CD8-positive, alpha-beta memory T cell (primary cell): ENCODE data around the gene IRF5. TPM values are rescaled to one million over a fixed set of nuclear protein-coding genes. Genes with fewer than 3 reads are reported as not detected.
A peak's percentile ranks its signal among the peaks of the same experiment; 100 is the strongest.

Experiments used
- CTCF ChIA-PET: fragments of 350-600 bp; sonication (Branson Sonifier 250); formaldehyde crosslinking; loops from one replicate; lab custom pipeline; 2021; ENCODE audit warnings: antibody characterized with exemption; lab: Charles Lee
- POLR2A ChIA-PET: fragments of 350-600 bp; sonication (Branson Sonifier 250); formaldehyde crosslinking; loops from one replicate; lab custom pipeline; 2021; ENCODE audit warnings: antibody characterized with exemption; lab: Charles Lee
- DNase-seq, 5 donors: peaks; one replicate each; pipeline versions ENCODE4 v3.0.0 to v3.0.0-alpha.2; 2020 to 2022; ENCODE audit warnings: mixed read lengths in 1 of 5
- H3K27ac ChIP-seq: one replicate; pipeline ENCODE4 v1.7.0; 2013; ENCODE audit warnings: low read depth, mild to moderate bottlenecking, low read length, moderate library complexity
- H3K27me3 ChIP-seq: 2 replicates; pipeline ENCODE4 v1.7.0; 2013; ENCODE audit warnings: low read length, mild to moderate bottlenecking; ENCODE audit not compliant: insufficient read depth, poor library complexity, severe bottlenecking
- H3K36me3 ChIP-seq: 2 replicates; pipeline ENCODE4 v1.7.0; 2013; ENCODE audit warnings: mild to moderate bottlenecking, low read length, moderate library complexity; ENCODE audit not compliant: insufficient read depth
- H3K4me1 ChIP-seq: 2 replicates; pipeline ENCODE4 v1.7.0; 2013; ENCODE audit warnings: mild to moderate bottlenecking, low read length, moderate library complexity; ENCODE audit not compliant: insufficient read depth
- H3K4me3 ChIP-seq: 2 replicates; pipeline ENCODE4 v1.7.0; 2013; ENCODE audit warnings: mild to moderate bottlenecking, low read length
- H3K9me3 ChIP-seq: 2 replicates; pipeline ENCODE4 v1.7.0; 2013; ENCODE audit warnings: mild to moderate bottlenecking, low read length
- H3K27ac Mint-ChIP-seq, 8 donors: one replicate each; pipeline ENCODE4 v1.8.0; 2020 to 2021; ENCODE audit warnings: mixed read lengths in 8 of 8, mild to moderate bottlenecking in 6 of 8, inconsistent platforms in 3 of 8, moderate library complexity in 3 of 8
- H3K27me3 Mint-ChIP-seq, 2 donors: one replicate each; pipeline ENCODE4 v1.8.0; 2020 to 2021; ENCODE audit warnings: mixed read lengths in 2 of 2, mild to moderate bottlenecking in 1 of 2, moderate library complexity in 1 of 2
- H3K36me3 Mint-ChIP-seq, 3 donors: one replicate each; pipeline ENCODE4 v1.8.0; 2020 to 2021; ENCODE audit warnings: mixed read lengths in 3 of 3, inconsistent platforms in 1 of 3, mild to moderate bottlenecking in 1 of 3
- H3K4me1 Mint-ChIP-seq, 3 donors: one replicate each; pipeline ENCODE4 v1.8.0; 2020 to 2021; ENCODE audit warnings: mixed read lengths in 3 of 3, inconsistent platforms in 1 of 3, mild to moderate bottlenecking in 1 of 3
- H3K4me3 Mint-ChIP-seq, 7 donors: one replicate each; pipeline ENCODE4 v1.8.0; 2020 to 2021; ENCODE audit warnings: mixed read lengths in 7 of 7, mild to moderate bottlenecking in 6 of 7, moderate library complexity in 4 of 7, inconsistent platforms in 2 of 7
- H3K9me3 Mint-ChIP-seq, 5 donors: one replicate each; pipeline ENCODE4 v1.8.0; 2020 to 2022; ENCODE audit warnings: mixed read lengths in 5 of 5, mild to moderate bottlenecking in 3 of 5, moderate library complexity in 2 of 5, inconsistent platforms in 1 of 5
- polyA plus RNA-seq: library from polyadenylated mRNA; unstranded; fragments of 300-500 nt; fragmentation: Illumina TruSeq; gene quantifications from one replicate; pipeline ENCODE4 v1.2.3, GENCODE V29; 2021
- total RNA-seq, 2 experiments: library from RNA; stranded (reverse); gene quantifications; one replicate each; pipeline ENCODE4 v1.2.3, GENCODE V29; 2021

IRF5 gene
- total and polyA plus RNA-seq, 3 experiments from 2014 or later = 7.1 to 15.2 (median 7.8) TPM

- H3K36me3 Mint-ChIP-seq = peaks cover 0 to 2% (median 0%) of the 10 kb centered on the region in 3 donors
- DNase-seq = peak in 1 of 5 donors; percentile 17
- H3K27ac Mint-ChIP-seq = peak overlapping the region in 1 of 8 donors; percentile 35
- peaks cover 3 to 4% (median 3%) of the 10 kb centered on the region in 3 donors for H3K4me1 Mint-ChIP-seq
- ChIA-PET CTCF (no interaction called here), POLR2A (no interaction called here)
- no peaks in the 10 kb centered on the region for H3K4me1 ChIP-seq
- no peak overlapping the region for H3K27ac ChIP-seq
- no peak overlapping the region for H3K4me3 ChIP-seq
- peaks cover 5 to 14% of the 10 kb centered on the region in 2 donors for H3K27me3 Mint-ChIP-seq
- no peaks in the 10 kb centered on the region for H3K36me3 ChIP-seq
- peak overlapping the region in 3 of 7 donors; percentile 27 to 38 (median 27) for H3K4me3 Mint-ChIP-seq
- no peaks in the 10 kb centered on the region for H3K9me3 ChIP-seq
- H3K27me3 ChIP-seq = peaks cover 7% of the 10 kb centered on the region
- H3K9me3 Mint-ChIP-seq = no peaks in the 10 kb centered on the region
Measured at GRCh38 chr7:128891942-128892269, 45.8 kb upstream of the IRF5 start.

DNA sequence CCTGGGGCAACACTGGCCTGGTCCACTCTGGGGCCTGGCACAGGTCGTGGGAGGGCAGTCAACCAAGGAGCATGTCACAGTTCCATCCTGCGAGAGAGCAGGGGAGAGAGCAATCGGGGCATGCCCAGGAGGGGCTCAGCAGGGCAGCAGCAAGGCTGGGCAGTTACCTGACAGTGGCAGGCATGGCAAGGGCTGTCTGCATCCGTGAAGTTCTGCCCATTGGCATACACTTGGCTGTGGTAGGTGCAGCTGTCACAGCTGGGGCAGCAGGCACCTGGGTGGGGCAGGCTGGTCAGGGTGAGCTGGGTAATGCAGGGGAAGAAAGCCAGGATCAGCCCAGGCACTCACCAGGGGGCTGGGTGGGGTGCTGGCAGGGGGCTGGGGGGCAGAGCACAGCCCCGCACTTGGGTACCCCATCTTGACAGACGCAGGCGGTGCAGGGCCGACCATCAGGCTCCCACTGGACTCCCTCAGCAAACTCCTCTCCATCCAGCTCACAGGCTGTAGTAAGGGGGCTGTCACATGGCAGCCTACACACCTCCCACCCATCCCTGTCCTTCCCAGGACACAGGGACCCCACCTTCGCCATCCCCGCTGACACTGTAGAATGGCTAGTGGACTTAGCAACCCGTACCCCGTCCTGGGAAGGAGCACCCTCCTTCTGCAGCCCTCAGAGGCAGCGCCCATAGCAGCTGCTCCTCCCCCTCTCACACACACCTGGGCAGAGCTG is 45.0 kb upstream of the IRF5 start:
- Mint-ChIP-seq H3K9me3 (no peaks in the 10 kb centered on the region), H3K4me3 (peak overlapping the region in 1 of 7 donors; percentile 44), H3K36me3 (peaks cover 0 to 2% (median 0%) of the 10 kb centered on the region in 3 donors), H3K4me1 (peaks cover 3 to 4% (median 3%) of the 10 kb centered on the region in 3 donors), H3K27ac (no peak overlapping the region), H3K27me3 (peaks cover 5 to 14% of the 10 kb centered on the region in 2 donors)
- Histone ChIP-seq H3K36me3 (no peaks in the 10 kb centered on the region), H3K27me3 (peaks cover 7% of the 10 kb centered on the region), H3K27ac (no peak overlapping the region), H3K4me3 (no peak overlapping the region), H3K9me3 (no peaks in the 10 kb centered on the region), H3K4me1 (no peaks in the 10 kb centered on the region)
- ChIA-PET CTCF (no interaction called here), POLR2A (no interaction called here)
- DNase-seq = peak in 1 of 5 donors; percentile 43

- peaks cover 0 to 2% (median under 1%) of the 10 kb centered on the region in 5 donors for H3K9me3 Mint-ChIP-seq
- ChIA-PET CTCF (no interaction called here), POLR2A (no interaction called here)
- no peaks in the 10 kb centered on the region for H3K9me3 ChIP-seq
- H3K27ac Mint-ChIP-seq = no peak overlapping the region
- peak overlapping the region in 1 of 7 donors; percentile 44 for H3K4me3 Mint-ChIP-seq
- no peaks in the 10 kb centered on the region for H3K4me1 ChIP-seq
- H3K27ac ChIP-seq = no peak overlapping the region
- H3K36me3 ChIP-seq = no peaks in the 10 kb centered on the region
- peaks cover 0 to 2% (median 0%) of the 10 kb centered on the region in 3 donors for H3K36me3 Mint-ChIP-seq
- peaks cover under 1% of the 10 kb centered on the region for H3K27me3 ChIP-seq
- DNase-seq = peak in 1 of 5 donors; percentile 33
- H3K27me3 Mint-ChIP-seq = peaks cover 5 to 14% of the 10 kb centered on the region in 2 donors
- no peak overlapping the region for H3K4me3 ChIP-seq
- peaks cover 3 to 4% (median 3%) of the 10 kb centered on the region in 3 donors for H3K4me1 Mint-ChIP-seq
Measured at GRCh38 chr7:128893251-128894100, 44.3 kb upstream of the IRF5 start.

- peaks cover 3 to 4% (median 3%) of the 10 kb centered on the region in 3 donors for H3K4me1 Mint-ChIP-seq
- Histone ChIP-seq H3K4me3 (no peak overlapping the region), H3K27ac (no peak overlapping the region), H3K9me3 (no peaks in the 10 kb centered on the region), H3K4me1 (no peaks in the 10 kb centered on the region), H3K27me3 (no peaks in the 10 kb centered on the region), H3K36me3 (no peaks in the 10 kb centered on the region)
- ChIA-PET POLR2A (no interaction called here), CTCF (no interaction called here)
- H3K27me3 Mint-ChIP-seq = peaks cover 5 to 14% of the 10 kb centered on the region in 2 donors
- peaks cover 0 to 2% (median 0%) of the 10 kb centered on the region in 3 donors for H3K36me3 Mint-ChIP-seq
- no peak overlapping the region for H3K4me3 Mint-ChIP-seq
- H3K9me3 Mint-ChIP-seq = peaks cover 0 to 2% (median 2%) of the 10 kb centered on the region in 5 donors
- peak in 1 of 5 donors; percentile 26 for DNase-seq
- H3K27ac Mint-ChIP-seq = no peak overlapping the region
Measured at GRCh38 chr7:128894101-128894440, 43.7 kb upstream of the IRF5 start.

DNA sequence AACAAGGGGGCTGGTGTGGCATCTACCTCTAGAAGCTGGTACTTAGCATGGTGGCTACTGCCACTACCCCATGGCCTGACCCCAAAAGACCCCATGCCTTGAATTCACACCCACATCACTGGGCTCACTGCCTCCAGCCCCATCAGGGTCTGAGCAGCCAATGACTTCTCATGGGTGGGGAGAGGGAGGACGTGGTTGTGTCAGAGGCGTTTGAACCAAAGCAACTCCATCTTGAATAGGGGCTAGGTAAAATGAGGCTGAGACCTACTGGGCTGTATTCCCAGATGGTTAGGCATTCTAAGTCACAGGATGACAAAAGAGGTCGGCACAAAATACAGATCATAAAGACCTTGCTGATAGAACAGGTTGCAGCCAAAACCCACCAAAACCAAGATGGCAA is 42.4 kb upstream of the IRF5 start:
- POLR2A ChIA-PET = no interaction called here
- Mint-ChIP-seq H3K4me3 (no peak overlapping the region), H3K36me3 (peaks cover 0 to 2% (median 0%) of the 10 kb centered on the region in 3 donors), H3K9me3 (peaks cover 0 to 2% (median 2%) of the 10 kb centered on the region in 5 donors), H3K27me3 (peaks cover 0 to 4% of the 10 kb centered on the region in 2 donors), H3K4me1 (peaks cover 0 to 3% (median 0%) of the 10 kb centered on the region in 3 donors), H3K27ac (peak overlapping the region in 1 of 8 donors; percentile 32)
- Histone ChIP-seq H3K9me3 (no peaks in the 10 kb centered on the region), H3K4me3 (no peak overlapping the region), H3K36me3 (no peaks in the 10 kb centered on the region), H3K27me3 (no peaks in the 10 kb centered on the region), H3K4me1 (no peaks in the 10 kb centered on the region), H3K27ac (no peak overlapping the region)
- CTCF ChIA-PET = no interaction called here
- DNase-seq = peak in 1 of 5 donors; percentile 7

- CTCF ChIA-PET = no interaction called here
- DNase-seq = no peak
- Mint-ChIP-seq H3K27ac (no peak overlapping the region), H3K4me1 (no peaks in the 10 kb centered on the region), H3K36me3 (peaks cover 0 to 2% (median 0%) of the 10 kb centered on the region in 3 donors), H3K9me3 (peaks cover 0 to 2% (median 2%) of the 10 kb centered on the region in 5 donors), H3K4me3 (no peak overlapping the region), H3K27me3 (peaks cover 0 to 13% of the 10 kb centered on the region in 2 donors)
- no peaks in the 10 kb centered on the region for H3K4me1 ChIP-seq
- H3K9me3 ChIP-seq = no peaks in the 10 kb centered on the region
- H3K36me3 ChIP-seq = no peaks in the 10 kb centered on the region
- no peak overlapping the region for H3K27ac ChIP-seq
- no peaks in the 10 kb centered on the region for H3K27me3 ChIP-seq
- H3K4me3 ChIP-seq = no peak overlapping the region
- POLR2A ChIA-PET = no interaction called here
Measured at GRCh38 chr7:128899392-128899791, 38.3 kb upstream of the IRF5 start.

DNA sequence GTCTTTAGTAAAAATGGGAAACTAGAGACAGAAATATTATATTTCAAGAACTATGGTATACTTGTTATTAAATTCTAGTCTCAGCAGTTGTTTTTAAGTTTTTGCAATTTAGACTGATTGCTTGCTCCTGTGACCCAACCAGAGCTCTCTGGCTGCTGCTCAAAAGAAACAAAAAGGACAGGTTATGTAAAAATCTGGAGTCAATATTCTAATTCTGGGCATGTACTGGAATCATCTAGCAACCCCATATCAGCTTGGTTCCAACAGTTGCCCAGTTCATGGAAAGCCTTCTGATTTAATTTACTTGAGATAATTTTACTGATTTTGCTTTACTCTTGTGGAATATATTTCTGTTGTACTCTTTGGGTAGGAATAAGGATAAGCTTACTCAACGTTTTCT is 37.5 kb upstream of the IRF5 start:
- Histone ChIP-seq H3K4me1 (no peaks in the 10 kb centered on the region), H3K27ac (no peak overlapping the region), H3K36me3 (no peaks in the 10 kb centered on the region), H3K4me3 (no peak overlapping the region), H3K27me3 (no peaks in the 10 kb centered on the region), H3K9me3 (no peaks in the 10 kb centered on the region)
- peaks cover 3 to 18% of the 10 kb centered on the region in 2 donors for H3K27me3 Mint-ChIP-seq
- no peak overlapping the region for H3K27ac Mint-ChIP-seq
- ChIA-PET POLR2A (no interaction called here), CTCF (interaction anchor here (1.3 kb wide), 1 partner anchor 191 kb away, joined by 4 read pairs; no protein-coding TSS in a partner anchor)
- H3K4me1 Mint-ChIP-seq = no peaks in the 10 kb centered on the region
- H3K9me3 Mint-ChIP-seq = peaks cover 0 to 2% (median 2%) of the 10 kb centered on the region in 5 donors
- DNase-seq = no peak
- H3K36me3 Mint-ChIP-seq = peaks cover 0 to 2% (median 0%) of the 10 kb centered on the region in 3 donors
- H3K4me3 Mint-ChIP-seq = no peak overlapping the region
